ENCODE data around the gene ZBTB20.
"Not testable (repeated sequence)": the region's sequence is repeated elsewhere in the genome, so short reads cannot be mapped to it uniquely, and the experiment has no call there.

The ZBTB20 gene

GRCh38 chr3:115146418-115147328 is at the start of gene ZBTB20:
Gene ZBTB20 (minus strand): TSS chr3:115147288.
- in situ Hi-C loops (cut with MboI; ENCODE audit: low sequenced_read_pairs, unreplicated experiment), result no loop called here
- no peak for TF ChIP-seq CTCF (IDR thresholded peaks at IDR 0.05; ENCODE audit: borderline replicate concordance, control extremely low read depth, extremely low read depth, insufficient read depth, missing control alignments)
- DNase-seq (ENCODE audit: low spot score), result peak; percentile 73

- DNase-seq (ENCODE audit: low spot score), result no peak
- TF ChIP-seq CTCF (IDR thresholded peaks at IDR 0.05; ENCODE audit: borderline replicate concordance, control extremely low read depth, extremely low read depth, insufficient read depth, missing control alignments), result no peak
- in situ Hi-C loops (cut with MboI; ENCODE audit: low sequenced_read_pairs, unreplicated experiment), result no loop called here
Measured at GRCh38 chr3:115194476-115194875, 47.4 kb upstream of the ZBTB20 start.

- no peak for DNase-seq (ENCODE audit: low spot score)
- TF ChIP-seq CTCF (IDR thresholded peaks at IDR 0.05; ENCODE audit: borderline replicate concordance, control extremely low read depth, extremely low read depth, insufficient read depth, missing control alignments), result no peak
- in situ Hi-C loops (cut with MboI; ENCODE audit: low sequenced_read_pairs, unreplicated experiment), result no loop called here
Measured at GRCh38 chr3:115190747-115191146, 43.7 kb upstream of the ZBTB20 start.

- in situ Hi-C loops (cut with MboI; ENCODE audit: low sequenced_read_pairs, unreplicated experiment), result no loop called here
- no peak for TF ChIP-seq CTCF (IDR thresholded peaks at IDR 0.05; ENCODE audit: borderline replicate concordance, control extremely low read depth, extremely low read depth, insufficient read depth, missing control alignments)
- peak; percentile 42 for DNase-seq (ENCODE audit: low spot score)
Measured at GRCh38 chr3:115187149-115187757, 40.2 kb upstream of the ZBTB20 start.

- in situ Hi-C loops (cut with MboI; ENCODE audit: low sequenced_read_pairs, unreplicated experiment), result no loop called here
Measured at GRCh38 chr3:115186351-115187148, 39.5 kb upstream of the ZBTB20 start.

GRCh38 chr3:115184859-115185572 is 37.9 kb upstream of the ZBTB20 start:
- in situ Hi-C loops (cut with MboI; ENCODE audit: low sequenced_read_pairs, unreplicated experiment); DNase-seq (ENCODE audit: low spot score): not testable (repeated sequence)

More at GRCh38 chr3:115186351-115187148, 39.5 kb upstream of the ZBTB20 start:
- no peak for TF ChIP-seq CTCF (IDR thresholded peaks at IDR 0.05; ENCODE audit: borderline replicate concordance, control extremely low read depth, extremely low read depth, insufficient read depth, missing control alignments)
- DNase-seq (ENCODE audit: low spot score), result no peak

GRCh38 chr3:115178930-115179329 is 31.8 kb upstream of the ZBTB20 start:
- DNase-seq (ENCODE audit: low spot score); in situ Hi-C loops (cut with MboI; ENCODE audit: low sequenced_read_pairs, unreplicated experiment): not testable (repeated sequence)

Data from GM13976 (cell line).